OCI-M2 (cell line): ENCODE measurements around the gene PTPRA.

Experiments used
- DNase-seq: peaks from one replicate; lab custom pipeline; 2025; ENCODE audit not compliant: unreplicated experiment; lab: John Stamatoyannopoulos, UW

The PTPRA gene

DNA sequence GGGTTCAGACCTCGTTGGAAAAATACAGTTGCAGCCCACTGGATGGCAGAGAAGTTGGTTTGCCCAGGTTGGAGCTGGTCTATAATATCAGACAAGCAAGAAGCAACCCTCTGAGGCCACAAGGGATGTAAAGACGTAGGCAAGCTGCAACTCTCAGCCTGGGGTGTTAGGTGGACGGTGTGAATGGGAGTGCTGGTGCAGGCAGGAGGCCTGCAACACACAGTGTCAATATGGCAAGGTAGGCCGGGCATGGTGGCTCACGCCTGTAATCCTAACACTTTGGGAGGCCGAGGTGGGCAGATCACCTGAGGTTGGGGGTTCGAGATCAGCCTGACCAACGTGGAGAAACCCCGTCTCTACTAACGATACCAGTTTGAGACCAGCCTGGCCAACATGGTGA is 22.2 kb upstream of the PTPRA start:
- no peak for DNase-seq

DNA sequence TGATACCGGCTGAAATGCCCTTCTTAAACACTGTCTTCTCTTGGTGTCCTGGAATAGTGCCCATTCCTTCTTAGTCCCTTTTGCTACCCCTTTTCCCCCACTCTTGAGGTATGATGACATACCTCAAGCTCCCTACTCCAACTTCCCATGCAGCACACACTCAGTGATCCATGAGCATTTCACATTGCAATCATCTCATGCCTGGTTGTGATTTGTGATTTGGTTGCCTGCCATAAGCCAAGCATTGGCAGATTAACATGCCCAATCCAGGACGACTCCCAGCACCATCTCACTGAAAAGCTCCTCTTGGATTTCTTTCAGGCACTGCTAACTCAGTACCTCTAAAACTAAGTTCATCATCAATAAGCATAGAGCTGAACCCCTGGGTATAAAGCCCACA is 14.7 kb upstream of the PTPRA start:
- no peak for DNase-seq

DNA sequence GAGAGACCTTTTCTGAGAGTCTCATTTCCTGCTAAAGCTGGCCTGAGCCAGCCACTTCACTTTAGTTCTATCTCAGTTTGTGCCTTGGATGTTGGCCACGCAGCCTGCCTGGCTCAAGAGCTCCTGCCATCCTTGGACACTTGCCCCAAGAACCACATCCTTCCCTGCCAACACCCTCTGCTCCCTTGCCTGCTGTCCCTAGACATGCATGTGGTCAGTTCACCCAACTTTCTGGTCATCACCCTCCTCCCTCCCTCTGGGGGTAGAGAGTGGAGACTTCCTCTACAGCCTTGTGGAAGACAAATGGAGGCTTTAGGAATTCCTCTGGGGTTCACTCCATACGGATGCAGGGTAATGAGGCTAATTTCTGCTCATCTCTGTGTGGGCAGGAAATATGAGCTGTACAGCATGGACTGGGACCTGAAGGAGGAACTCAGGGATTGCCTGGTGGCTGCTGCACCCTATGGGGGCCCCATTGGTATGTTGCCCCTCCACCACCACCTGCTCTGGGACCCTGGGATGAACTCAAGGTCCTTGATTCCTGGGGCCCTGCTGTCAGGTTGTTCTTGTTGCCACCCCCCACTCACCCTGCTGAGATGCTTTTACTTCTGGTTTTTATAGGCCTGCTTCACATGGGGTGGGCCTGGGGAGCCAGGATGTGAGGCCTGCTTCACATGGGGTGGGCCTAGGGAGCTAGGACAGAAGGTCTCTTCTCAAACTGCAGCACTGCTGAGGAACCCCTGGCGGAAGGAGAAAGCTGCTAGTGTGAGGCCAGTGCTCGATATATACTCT is 13.8 kb upstream of the PTPRA start:
- no peak for DNase-seq

DNA sequence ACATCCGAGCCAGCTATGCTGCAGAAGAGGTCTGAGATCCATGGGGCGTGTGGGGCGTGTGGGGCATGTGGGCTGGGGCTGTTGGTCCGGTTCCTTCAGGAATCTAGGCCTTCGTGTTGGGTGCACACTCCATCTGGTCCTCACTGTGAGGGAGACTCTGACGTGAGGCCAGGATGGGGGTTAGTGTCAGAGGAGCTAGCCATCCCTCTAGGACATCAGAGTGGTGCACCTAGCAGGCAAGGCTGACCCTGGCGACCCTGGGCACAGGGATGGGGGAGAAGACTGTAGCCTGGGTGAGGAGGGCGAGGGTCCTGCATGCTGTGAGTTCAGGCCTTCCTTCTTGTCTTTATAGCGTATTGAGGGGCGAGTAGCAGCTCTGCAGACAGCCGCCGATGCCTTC is 8.7 kb upstream of the PTPRA start:
- DNase-seq, result no peak

DNA sequence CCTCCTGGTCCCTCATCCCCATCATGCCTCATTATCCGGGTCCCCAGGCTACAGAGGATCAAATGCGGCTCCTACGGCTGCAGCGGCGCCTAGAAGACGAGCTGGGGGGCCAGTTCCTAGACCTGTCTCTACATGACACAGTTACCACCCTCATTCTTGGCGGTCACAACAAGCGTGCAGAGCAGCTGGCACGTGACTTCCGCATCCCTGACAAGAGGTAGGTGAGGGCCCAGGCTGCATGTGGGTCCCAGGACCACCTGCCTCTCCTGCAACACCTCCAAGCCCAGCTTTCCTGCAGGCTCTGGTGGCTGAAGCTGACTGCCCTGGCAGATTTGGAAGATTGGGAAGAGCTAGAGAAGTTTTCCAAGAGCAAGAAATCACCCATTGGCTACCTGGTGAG is 8.2 kb upstream of the PTPRA start:
- no peak for DNase-seq

DNA sequence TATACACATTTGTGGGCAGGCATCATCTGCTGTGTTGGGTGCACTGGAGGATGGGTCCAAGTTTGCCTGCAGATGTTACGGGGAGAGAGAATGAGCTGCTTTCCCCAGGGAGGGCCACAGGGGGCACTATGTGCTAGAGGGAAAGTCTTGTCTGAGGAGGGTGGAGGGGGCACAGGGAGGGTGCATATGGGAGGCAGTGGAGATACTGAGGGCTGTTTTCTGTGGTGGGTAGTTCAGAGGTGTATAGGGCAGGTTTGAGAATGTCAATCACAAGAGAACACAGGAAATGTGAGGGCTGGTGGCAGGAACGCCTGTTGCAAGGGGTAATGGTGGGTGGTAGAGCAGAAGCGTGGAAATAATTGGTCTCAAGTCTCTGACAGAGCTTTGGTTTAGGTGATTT is 7.7 kb upstream of the PTPRA start:
- no peak for DNase-seq

DNA sequence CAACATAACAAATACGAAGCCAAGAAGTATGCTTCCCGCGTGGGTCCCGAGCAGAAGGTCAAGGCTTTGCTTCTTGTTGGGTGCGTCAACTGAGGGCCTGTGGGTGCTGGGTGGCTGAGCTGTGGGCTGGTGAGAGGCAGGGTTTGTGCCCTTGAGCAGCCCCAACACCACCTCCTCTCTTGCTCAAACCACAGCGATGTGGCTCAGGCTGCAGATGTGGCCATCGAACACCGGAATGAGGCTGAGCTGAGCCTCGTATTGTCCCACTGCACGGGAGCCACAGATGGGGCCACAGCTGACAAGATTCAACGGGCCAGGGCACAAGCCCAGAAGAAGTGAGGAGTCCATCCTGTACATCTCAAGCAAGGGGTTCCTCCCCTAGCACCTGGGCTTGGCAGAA is 7.0 kb upstream of the PTPRA start:
- DNase-seq, result no peak

DNA sequence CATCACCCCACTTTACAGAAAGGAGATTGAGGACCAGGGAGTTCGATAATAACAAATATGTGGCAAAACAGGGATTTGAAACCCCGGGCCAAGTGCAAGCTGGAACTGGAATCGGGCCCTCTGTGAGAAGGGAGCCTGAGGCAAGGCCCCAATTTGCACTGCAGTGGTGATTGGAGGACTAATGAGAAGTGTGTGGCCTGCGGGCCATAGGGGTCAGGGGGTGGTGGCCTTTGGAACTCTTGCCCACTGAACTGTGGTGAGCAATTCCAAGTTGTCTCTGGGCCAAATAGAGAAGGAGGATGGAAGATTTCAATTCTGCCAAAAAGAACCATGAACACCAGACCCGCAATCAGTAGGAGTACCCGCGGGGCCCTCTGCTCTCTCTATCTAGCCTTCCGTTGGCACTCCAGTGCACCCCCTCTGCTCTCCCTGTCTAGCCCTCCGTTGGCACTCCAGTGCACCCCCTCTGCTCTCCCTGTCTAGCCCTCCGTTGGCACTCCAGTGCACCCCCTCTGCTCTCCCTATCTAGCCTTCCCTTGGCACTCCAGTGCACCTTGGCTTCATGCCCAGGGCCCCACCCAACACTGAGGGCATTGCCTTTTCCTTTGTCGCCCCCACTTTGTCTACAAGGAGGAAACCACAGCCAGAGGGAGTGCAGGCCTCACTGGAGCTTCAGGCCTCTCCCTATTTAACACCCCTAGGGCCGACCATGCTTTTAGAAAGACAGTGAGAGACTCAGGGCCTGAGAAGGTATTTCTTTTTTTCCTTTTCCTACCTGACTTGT is 6.0 kb upstream of the PTPRA start:
- no peak for DNase-seq

DNA sequence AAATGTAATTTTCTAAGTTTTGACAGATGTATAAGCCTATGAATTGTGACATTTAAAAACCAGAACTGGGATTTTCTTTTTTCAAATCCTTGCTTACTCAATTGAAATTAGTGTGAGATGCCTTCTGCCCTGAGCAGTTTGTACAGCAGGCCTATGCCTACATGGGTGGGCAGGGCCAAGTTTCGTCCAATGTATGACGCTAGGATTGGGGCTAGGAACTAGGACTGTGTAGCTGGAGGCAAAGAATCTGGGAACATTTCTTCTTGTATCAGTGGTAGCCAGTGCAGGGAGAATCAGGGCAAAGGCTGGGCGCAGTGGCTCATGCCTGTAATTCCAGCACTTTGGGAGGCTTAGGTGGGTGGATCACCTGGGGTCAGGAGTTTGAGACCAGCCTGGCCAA is 3.9 kb upstream of the PTPRA start:
- no peak for DNase-seq

DNA sequence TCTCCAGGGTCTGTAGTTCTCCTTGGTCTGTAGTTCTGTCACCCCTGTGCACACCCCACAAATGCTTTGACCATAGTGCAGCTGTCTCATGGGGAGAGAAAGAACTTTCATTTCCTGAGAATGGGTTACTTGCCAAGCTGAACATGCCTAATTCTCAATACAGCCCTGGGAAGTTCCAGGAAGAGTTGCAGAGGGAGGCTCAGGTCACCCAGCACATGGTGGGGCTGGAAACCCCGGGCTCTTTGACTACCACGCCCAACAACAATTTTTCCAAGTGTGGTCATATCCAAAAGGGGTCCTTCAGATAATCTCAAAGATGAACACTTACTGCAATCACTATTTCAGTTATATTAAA is 2.2 kb upstream of the PTPRA start:
- DNase-seq, result no peak

DNA sequence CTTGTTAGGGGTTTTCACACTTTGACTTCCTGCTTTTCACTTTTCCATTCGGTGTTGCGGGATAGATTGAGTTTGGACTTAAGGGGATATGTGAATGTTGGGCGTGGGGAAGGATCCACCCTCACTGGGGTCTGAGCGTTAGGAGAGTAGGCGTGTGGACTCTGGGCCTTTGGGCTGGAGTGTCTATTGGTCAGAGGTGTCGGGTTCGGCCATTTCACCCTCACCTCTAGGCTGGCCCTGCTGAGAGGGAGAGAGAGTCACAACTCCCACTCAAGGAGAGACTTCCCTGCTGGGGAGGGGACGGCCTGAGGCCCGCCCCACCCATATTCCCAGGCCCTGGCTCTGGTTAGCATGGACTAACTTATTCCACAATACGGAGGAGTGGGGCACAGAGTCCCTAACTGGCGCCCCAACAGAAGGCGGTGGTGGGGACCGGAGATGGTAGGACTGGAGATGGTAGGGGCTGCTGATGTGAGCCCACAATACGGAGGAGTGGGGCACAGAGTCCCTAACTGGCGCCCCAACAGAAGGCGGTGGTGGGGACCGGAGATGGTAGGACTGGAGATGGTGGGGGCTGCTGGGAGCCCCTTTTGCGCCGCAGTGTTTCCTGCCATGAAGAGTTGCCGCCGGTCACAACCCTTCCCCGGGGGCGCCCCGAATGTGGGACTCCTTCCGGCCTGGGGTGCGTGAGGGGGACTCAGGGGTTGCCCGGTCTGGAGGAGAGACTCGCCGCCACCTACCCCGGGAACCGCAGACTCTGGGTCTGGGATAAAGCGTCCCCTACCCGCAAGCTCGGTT is 1.4 kb upstream of the PTPRA start:
- no peak for DNase-seq

DNA sequence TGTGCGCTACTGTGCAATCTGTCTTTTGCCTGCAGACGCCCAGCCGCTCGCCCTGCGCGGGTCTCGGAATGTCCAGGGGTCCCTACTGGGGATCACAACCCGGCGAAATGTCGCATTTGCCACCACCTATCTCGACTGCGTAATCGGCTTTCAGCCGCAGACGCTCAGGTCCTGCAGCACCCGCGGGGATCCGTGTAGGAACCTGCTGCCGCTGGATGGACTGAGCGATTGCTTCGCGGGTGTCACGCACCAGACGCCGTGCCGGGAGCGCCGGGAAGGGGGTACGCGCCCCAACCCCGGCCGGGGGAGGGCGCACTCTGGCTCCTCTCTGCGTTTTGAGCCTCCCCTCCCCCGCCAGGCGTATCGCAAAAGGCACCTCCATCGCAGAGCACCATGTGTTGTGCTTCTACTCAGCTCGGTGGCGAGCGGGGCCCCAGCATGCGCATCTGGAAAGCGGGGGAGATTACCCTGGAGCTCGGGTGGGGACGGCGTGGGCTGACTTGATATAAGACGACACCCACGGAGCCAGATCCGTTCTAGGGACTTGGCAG is 747 bp upstream of the PTPRA start:
- DNase-seq, result no peak

DNA sequence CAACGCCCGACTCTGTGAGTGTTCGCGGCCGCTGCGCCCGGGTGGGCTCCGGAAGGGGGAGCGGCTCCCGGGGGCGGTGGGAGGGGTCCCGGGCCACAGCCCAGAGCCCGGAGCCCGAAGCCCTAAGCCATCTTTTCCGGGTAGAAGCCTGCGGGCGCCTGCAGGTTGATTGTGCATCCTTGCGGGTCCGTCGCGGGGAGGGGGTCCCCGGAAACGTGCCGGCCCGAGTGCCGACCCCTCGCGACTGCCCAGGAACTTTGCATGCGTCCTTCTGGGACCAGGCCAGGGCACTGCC is 413 bp downstream of the PTPRA start:
- no peak for DNase-seq

DNA sequence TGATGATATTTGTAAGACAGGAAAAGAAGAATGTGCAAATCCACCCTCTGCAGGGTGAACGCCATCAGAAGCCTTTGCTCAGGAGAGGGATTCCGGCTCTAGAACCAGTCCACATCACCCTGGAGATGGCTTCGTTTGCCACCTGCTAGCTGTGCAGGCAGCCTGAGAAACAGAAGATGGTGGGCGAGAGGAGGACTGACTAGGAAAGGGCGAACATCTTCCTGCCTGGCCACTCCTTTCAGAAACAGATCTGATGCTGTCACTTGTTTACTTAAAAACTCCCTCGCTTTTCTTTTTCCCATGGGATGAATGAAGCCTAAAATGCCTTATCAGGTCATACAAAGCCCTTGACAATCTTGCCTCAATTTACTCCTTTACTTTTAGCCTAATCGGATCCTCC is 1.2 kb downstream of the PTPRA start:
- DNase-seq, result no peak

DNA sequence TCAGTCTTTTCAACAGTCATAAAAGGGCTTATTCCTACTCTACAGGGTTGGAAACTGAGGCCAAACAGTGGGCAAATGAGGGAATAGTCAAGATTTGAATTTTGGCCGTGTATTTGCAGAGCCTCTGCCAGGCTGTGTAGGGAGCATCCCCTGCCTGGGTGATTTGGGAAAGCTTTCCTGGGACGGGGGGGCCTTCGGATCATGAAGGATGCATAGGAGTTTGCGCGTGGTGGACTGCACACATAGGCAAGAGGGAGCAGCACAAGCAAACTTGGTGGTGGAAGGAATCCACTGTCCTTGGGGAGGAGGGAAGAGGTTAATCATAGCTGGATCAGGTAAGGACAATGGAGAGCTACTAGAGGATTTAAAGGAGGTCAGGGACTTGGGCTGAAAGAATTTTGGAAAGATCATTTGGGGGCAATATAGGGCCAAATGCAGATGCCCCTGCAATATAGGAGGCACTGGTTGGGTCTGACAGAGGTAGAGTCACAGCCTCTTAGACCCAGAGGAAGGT is 2.5 kb downstream of the PTPRA start:
- no peak for DNase-seq

DNA sequence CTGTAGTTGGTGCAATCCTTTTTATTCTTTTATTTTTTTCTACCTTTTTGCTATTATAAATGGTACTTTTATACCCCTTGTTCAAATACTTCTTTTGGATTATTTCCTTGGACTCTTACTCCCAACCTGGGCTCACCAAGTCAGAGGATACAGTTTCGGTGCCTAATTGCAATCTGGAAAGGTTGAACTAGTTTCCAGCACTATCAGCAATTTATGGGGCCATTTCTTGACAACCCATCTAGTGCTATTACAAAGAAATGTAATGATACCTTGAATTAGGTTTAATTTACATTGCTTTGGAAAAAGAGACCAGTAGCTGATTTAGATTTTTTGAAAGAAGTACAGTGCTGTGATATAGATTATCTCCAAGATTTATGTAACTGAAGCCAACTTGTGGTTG is 5.2 kb downstream of the PTPRA start:
- no peak for DNase-seq

DNA sequence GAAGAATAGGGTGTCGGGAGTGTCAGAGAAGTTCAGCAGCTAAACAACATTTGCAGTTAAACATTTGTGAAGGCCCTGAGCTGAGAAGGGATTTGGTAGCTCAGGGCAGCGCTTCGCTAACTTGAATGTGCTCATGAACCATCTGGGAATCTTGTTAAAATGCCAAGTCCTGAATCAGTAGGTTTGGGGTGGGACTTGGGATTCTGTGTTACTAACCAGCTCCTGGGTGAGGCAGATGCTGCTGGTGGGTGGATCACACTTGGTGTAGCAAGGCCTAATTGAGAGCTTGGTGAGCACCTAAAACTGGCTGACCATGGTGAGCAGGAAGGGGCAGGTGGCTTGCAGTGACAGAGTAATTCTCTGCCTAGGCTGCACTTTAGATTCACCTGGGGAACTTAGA is 5.9 kb downstream of the PTPRA start:
- no peak for DNase-seq

DNA sequence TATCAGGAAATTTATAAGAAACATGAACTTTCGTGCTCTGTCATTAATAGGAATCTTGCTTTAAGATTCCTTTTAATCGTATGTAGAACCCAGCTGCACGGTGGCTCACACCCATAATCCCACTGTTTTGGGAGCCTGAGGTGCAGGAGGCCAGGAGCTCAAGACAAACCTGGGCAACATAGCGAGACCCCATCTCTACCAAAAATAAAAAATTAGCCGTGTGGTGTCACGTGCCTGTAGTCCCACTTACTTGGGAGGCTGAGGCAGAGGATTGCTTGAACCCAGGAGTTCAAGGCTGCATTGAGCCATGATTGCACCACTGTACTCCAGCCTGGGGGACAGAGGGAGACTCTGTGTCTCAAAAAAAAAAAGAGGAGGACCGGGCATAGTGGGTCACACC is 7.4 kb downstream of the PTPRA start:
- DNase-seq, result no peak

DNA sequence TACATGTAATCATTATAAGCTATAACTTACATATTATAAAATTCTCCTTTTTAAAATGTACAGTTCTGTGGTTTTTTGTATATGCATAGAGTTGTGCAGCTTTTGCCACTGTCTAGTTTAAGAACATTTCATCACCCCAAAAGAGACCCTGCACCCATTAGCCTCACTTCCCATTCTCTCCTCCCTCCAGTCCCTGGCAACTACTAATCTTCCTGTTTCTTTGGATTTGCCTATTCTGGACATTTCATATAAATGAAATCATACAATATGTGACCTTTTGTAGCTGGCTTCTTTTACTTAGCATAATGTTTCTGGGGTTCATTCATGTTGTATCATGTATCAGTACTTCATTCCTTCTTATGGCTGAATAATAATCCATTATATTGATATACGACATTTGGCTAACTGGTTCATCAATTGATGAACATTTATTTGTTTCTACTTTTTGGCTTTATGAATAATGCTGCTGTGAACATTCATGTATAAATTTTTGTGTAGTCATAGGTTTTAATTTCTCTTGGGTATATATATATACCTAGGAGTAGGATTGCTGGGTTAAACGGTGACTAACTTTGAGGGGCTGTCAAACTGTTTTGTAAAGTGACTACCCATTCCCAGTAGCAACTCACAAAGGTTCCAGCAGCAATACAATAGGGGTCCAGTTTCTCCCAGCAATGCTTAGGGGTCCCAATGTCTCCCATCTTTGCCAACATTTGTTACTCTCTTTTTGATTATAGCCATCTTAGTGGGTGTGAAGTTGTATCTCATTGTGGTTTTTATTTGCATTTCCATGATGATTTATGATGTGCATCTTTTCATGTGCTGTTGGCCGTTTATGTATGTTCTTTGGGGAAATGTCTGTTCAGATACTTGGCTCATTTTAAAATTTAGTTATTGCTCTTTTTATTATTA is 10.7 kb downstream of the PTPRA start:
- no peak for DNase-seq

DNA sequence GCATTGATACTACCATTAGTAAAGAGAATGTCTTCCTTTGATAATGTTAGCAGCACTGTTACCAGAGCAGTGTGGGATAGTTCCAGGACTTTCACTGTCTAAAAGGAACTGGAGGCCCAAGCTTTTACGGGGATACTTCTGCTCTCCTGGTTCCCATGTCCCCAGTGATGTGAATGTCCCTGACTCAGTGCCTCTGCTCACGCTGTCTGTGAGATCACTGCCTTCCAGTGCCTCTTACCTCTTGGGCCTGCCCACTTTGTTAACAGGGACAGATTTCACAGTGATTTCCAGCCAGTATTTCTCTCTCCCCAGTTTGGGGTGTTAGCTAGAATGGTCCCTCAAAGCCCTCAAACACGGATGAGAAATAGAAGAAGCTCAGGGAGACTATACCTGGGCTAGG is 14.4 kb downstream of the PTPRA start:
- no peak for DNase-seq
